ENCODE measurements around the gene CD40LG.
A peak's percentile ranks its signal among the peaks of the same experiment; 100 is the strongest.

The CD40LG gene

GRCh38 chrX:136652822-136653723 lies 5.1 kb downstream of the CD40LG start:
- DNase-seq = no peak

- no peak for DNase-seq
Observed at GRCh38 chrX:136656361-136656964, 8.5 kb downstream of the CD40LG start.

- no peak for DNase-seq
Observed at GRCh38 chrX:136658151-136658550, 10.2 kb downstream of the CD40LG start.

GRCh38 chrX:136659174-136659573 lies 11.2 kb downstream of the CD40LG start:
- peak; percentile 6 for DNase-seq

GRCh38 chrX:136660896-136661295 lies 12.9 kb downstream of the CD40LG start:
- no peak for DNase-seq

- DNase-seq = no peak
Observed at GRCh38 chrX:136662104-136662503, 14.1 kb downstream of the CD40LG start.

GRCh38 chrX:136662976-136663375 lies 15.0 kb downstream of the CD40LG start:
- DNase-seq = no peak

- DNase-seq = no peak
Observed at GRCh38 chrX:136665258-136665900, 17.4 kb downstream of the CD40LG start.

- no peak for DNase-seq
Observed at GRCh38 chrX:136666088-136666487, 18.1 kb downstream of the CD40LG start.

- no peak for DNase-seq
Observed at GRCh38 chrX:136667446-136668168, 19.6 kb downstream of the CD40LG start.

GRCh38 chrX:136671006-136671610 lies 23.1 kb downstream of the CD40LG start:
- no peak for DNase-seq

- no peak for DNase-seq
Observed at GRCh38 chrX:136674270-136674985, 26.5 kb downstream of the CD40LG start.

- peak; percentile 26 for DNase-seq
Observed at GRCh38 chrX:136679531-136679930, 31.6 kb downstream of the CD40LG start.

GRCh38 chrX:136684120-136684519 lies 36.2 kb downstream of the CD40LG start:
- DNase-seq = no peak

- no peak for DNase-seq
Observed at GRCh38 chrX:136687457-136687856, 39.5 kb downstream of the CD40LG start.

- no peak for DNase-seq
Observed at GRCh38 chrX:136689436-136689835, 41.5 kb downstream of the CD40LG start.

- no peak for DNase-seq
Observed at GRCh38 chrX:136691028-136691809, 43.3 kb downstream of the CD40LG start.

GRCh38 chrX:136692271-136692670 lies 44.3 kb downstream of the CD40LG start:
- no peak for DNase-seq

GRCh38 chrX:136694431-136695087 lies 46.6 kb downstream of the CD40LG start:
- peak; percentile 64 for DNase-seq

GRCh38 chrX:136697156-136697555 lies 49.2 kb downstream of the CD40LG start:
- DNase-seq = no peak

- DNase-seq = peak; percentile 16
Observed at GRCh38 chrX:136708348-136708747, 60.4 kb downstream of the CD40LG start.
